IMR-90 (cell line): Measurements from ENCODE around the gene ZNF654. TPM values are rescaled to one million over a fixed set of nuclear protein-coding genes. Genes with fewer than 3 reads are reported as not detected.

Source experiments
- ATAC-seq: fragments of 200-7000 bp; cut with Tn5 transposase; 2 replicates; pipeline ENCODE4 v1.9.1; 2020; ENCODE audit warnings: low read depth, mild to moderate bottlenecking, moderate library complexity
- BruUV-seq: library from RNA; stranded (reverse); fragments of 400-500 nt; replicated peaks from 2 replicates; lab custom pipeline; 2021; lab: Mats Ljungman, UMichigan
- CTCF ChIA-PET: fragments of 300-600 bp; formaldehyde crosslinking; extraction: SDS; loops from one replicate; lab custom pipeline; 2021; ENCODE audit warnings: antibody characterized with exemption; lab: Yijun Ruan, JAX
- POLR2A ChIA-PET: fragments of 300-600 bp; sonication (Branson Sonifier 250); formaldehyde crosslinking; loops from one replicate; lab custom pipeline; 2022; ENCODE audit warnings: antibody characterized with exemption; ENCODE audit not compliant: unreplicated experiment; lab: Charles Lee
- DNase-seq: peaks from one replicate; pipeline ENCODE4 v3.0.0; 2013
- H2AFZ ChIP-seq: replicated peaks from 2 replicates; pipeline ENCODE3; 2013; ENCODE audit warnings: low read length, mild to moderate bottlenecking; ENCODE audit not compliant: poor library complexity
- H2AK5ac ChIP-seq: 2 replicates; pipeline ENCODE4 v1.6.1; 2013; ENCODE audit warnings: low read depth, low read length, inconsistent platforms
- H2AK9ac ChIP-seq: replicated peaks from 2 replicates; pipeline ENCODE3; 2013; ENCODE audit warnings: mild to moderate bottlenecking, low read depth, low read length, moderate library complexity; ENCODE audit not compliant: poor library complexity
- H2BK120ac ChIP-seq: 2 replicates; pipeline ENCODE4 v1.6.1; 2013; ENCODE audit warnings: low read depth, low read length, inconsistent platforms
- H2BK15ac ChIP-seq: 3 replicates; pipeline ENCODE4 v1.6.1; 2013; ENCODE audit warnings: low read depth, low read length, inconsistent platforms
- H2BK20ac ChIP-seq: 2 replicates; pipeline ENCODE4 v1.6.1; 2013; ENCODE audit warnings: low read depth, mild to moderate bottlenecking, inconsistent platforms, low read length, moderate library complexity
- H2BK5ac ChIP-seq: 2 replicates; pipeline ENCODE4 v1.6.1; 2013; ENCODE audit warnings: mild to moderate bottlenecking, low read depth, low read length, inconsistent platforms; ENCODE audit not compliant: poor library complexity, severe bottlenecking
- H3K14ac ChIP-seq: replicated peaks from 2 replicates; pipeline ENCODE4 v1.6.1; 2013; ENCODE audit warnings: low read depth, low read length, inconsistent platforms
- H3K18ac ChIP-seq: 2 replicates; pipeline ENCODE4 v1.6.1; 2013; ENCODE audit warnings: low read depth, low read length, control low read depth
- H3K23ac ChIP-seq: 2 replicates; pipeline ENCODE4 v1.6.1; 2013; ENCODE audit warnings: low read depth, low read length, inconsistent platforms
- H3K27ac ChIP-seq: 2 replicates; pipeline ENCODE4 v1.5.1; 2013; ENCODE audit warnings: mild to moderate bottlenecking, control low read depth, low read length; ENCODE audit not compliant: insufficient read depth
- H3K27me3 ChIP-seq: 2 replicates; pipeline ENCODE4 v1.6.1; 2013; ENCODE audit warnings: low read length; ENCODE audit not compliant: control insufficient read depth, insufficient read depth
- H3K36me3 ChIP-seq: 2 replicates; pipeline ENCODE4 v1.6.1; 2013; ENCODE audit warnings: low read length, mixed read lengths; ENCODE audit not compliant: control insufficient read depth, insufficient read depth
- H3K4ac ChIP-seq: 2 replicates; pipeline ENCODE4 v1.6.1; 2013; ENCODE audit warnings: low read depth, low read length, inconsistent platforms
- H3K4me1 ChIP-seq: 2 replicates; pipeline ENCODE4 v1.6.1; 2013; ENCODE audit warnings: low read length, mixed read lengths; ENCODE audit not compliant: control insufficient read depth, insufficient read depth
- H3K4me2 ChIP-seq: 2 replicates; pipeline ENCODE4 v1.6.1; 2013; ENCODE audit warnings: low read depth, mild to moderate bottlenecking, control low read depth, low read length, moderate library complexity
- H3K4me3 ChIP-seq: 2 replicates; pipeline ENCODE4 v1.5.1; 2013; ENCODE audit warnings: low read depth, mild to moderate bottlenecking, control low read depth, low read length, moderate library complexity; ENCODE audit not compliant: insufficient read depth
- H3K56ac ChIP-seq: 2 replicates; pipeline ENCODE4 v1.6.1; 2013; ENCODE audit warnings: low read length, inconsistent platforms; ENCODE audit not compliant: insufficient read depth; ENCODE audit errors: extremely low read depth
- H3K79me1 ChIP-seq, 2 experiments: 2 replicates each; pipeline ENCODE4 v1.6.1; 2013; ENCODE audit warnings: low read length in 2 of 2, inconsistent platforms in 1 of 2, low read depth in 1 of 2
- H3K9ac ChIP-seq: 2 replicates; pipeline ENCODE4 v1.6.1; 2013; ENCODE audit warnings: low read depth, low read length, control low read depth
- H3K9me1 ChIP-seq: 2 replicates; pipeline ENCODE4 v1.6.1; 2013; ENCODE audit warnings: low read length, inconsistent platforms; ENCODE audit not compliant: insufficient read depth
- H3K9me3 ChIP-seq: 2 replicates; pipeline ENCODE4 v1.6.1; 2013; ENCODE audit warnings: low read length; ENCODE audit not compliant: control insufficient read depth, insufficient read depth
- H4K20me1 ChIP-seq: 2 replicates; pipeline ENCODE4 v1.6.1; 2013; ENCODE audit warnings: low read length, inconsistent platforms; ENCODE audit not compliant: insufficient read depth
- H4K5ac ChIP-seq: 2 replicates; pipeline ENCODE4 v1.6.1; 2013; ENCODE audit warnings: mild to moderate bottlenecking, low read depth, low read length, control low read depth
- H4K8ac ChIP-seq, 2 experiments: 2 replicates each; pipeline ENCODE4 v1.6.1; 2013; ENCODE audit warnings: low read depth in 2 of 2, low read length in 2 of 2, control low read depth in 1 of 2, inconsistent platforms in 1 of 2
- H4K91ac ChIP-seq: 2 replicates; pipeline ENCODE4 v1.6.1; 2013; ENCODE audit warnings: low read depth, low read length, inconsistent platforms; ENCODE audit not compliant: insufficient read depth
- MAFK ChIP-seq: IDR thresholded peaks from 2 replicates; pipeline ENCODE4 v1.6.1; 2012; ENCODE audit warnings: low read depth, low read length, improper control_type of control experiment
- MXI1 ChIP-seq: IDR thresholded peaks from 2 replicates; pipeline ENCODE4 v1.6.1; 2012; ENCODE audit warnings: low read depth, mild to moderate bottlenecking, low read length, moderate library complexity, borderline replicate concordance
- WGBS, 2 experiments: methylation state at CpG; one replicate each; pipeline versions ENCODE4 v1.1.5 to v1.1.7; 2013; ENCODE audit warnings: missing lambda C conversion rate in 2 of 2; ENCODE audit not compliant: insufficient read length in 1 of 2; ENCODE audit errors: extremely low coverage in 2 of 2; 5-methylcytosine and 5-hydroxymethylcytosine counted together
- dilution Hi-C: fragments of 300-500 bp; cut with HindIII; formaldehyde crosslinking; loops from one replicate; pipeline ENCODE4 v1.14.3; 2018; ENCODE audit warnings: low sequenced_read_pairs; ENCODE audit not compliant: unreplicated experiment
- in situ Hi-C: fragments of 300-500 bp; cut with MboI; formaldehyde crosslinking; loops from 3 replicates; pipeline ENCODE4 v1.14.3; 2019; ENCODE audit warnings: low sequenced_read_pairs, inconsistent platforms, mixed read lengths
- intact Hi-C: fragments of 100-400 bp; cut with micrococcal nuclease; formaldehyde crosslinking; loops from 2 replicates; pipeline ENCODE4 v1.10.0; 2022
- polyA plus RNA-seq, 3 experiments: library from polyadenylated mRNA; depleted of rRNA; stranded (reverse); fragments of >200 nt; gene quantifications; 2 replicates each; pipeline ENCODE4 v1.2.3, GENCODE V29; 2012; ENCODE audit warnings: low replicate concordance in 1 of 3
- total RNA-seq: library from RNA; depleted of rRNA; stranded (reverse); fragments of >200 nt; gene quantifications from 2 replicates; pipeline ENCODE4 v1.2.3, GENCODE V29; 2012

Gene ZNF654
- total and polyA plus RNA-seq, 2 of the 4 experiments (the other 2 are of a cell fraction), result 3.3 to 11.5 TPM

GRCh38 chr3:88150371-88150770, 91.3 kb downstream of the ZNF654 start:
- H3K9ac ChIP-seq, result peak overlapping the region; percentile 83
- peak overlapping the region; percentile 98 for H3K4me2 ChIP-seq
- TF ChIP-seq MXI1 (0 out of 2 replicates have a peak, but pooled peaks have one; percentile 9), MAFK (no peak)
- peak overlapping the region; percentile 96; the same call in 1 of the 2 replicates for H3K56ac ChIP-seq
- peaks cover 8% of the 10 kb centered on the region for H3K36me3 ChIP-seq
- H2BK120ac ChIP-seq, result peak overlapping the region; percentile 45; the same call in 1 of the 2 replicates
- peak overlapping the region; percentile 88 for H3K14ac ChIP-seq
- H3K18ac ChIP-seq, result no peak overlapping the region
- no TSS peak for BruUV-seq
- peak overlapping the region; percentile 94; the same call in 1 of the 2 replicates for H3K4ac ChIP-seq
- H3K23ac ChIP-seq, result no peak overlapping the region; the same call in 1 of the 2 replicates
- H2BK15ac ChIP-seq, result no peak overlapping the region
- H3K4me1 ChIP-seq, result no peaks in the 10 kb centered on the region
- 0% methylated on average over 1 of the region's 8 CpGs; no CpG with 5 or more reads in 1 of the 2 experiments for WGBS, 2 experiments
- H3K9me3 ChIP-seq, result no peaks in the 10 kb centered on the region
- no peak overlapping the region for H2BK20ac ChIP-seq
- H3K9me1 ChIP-seq, result no peaks in the 10 kb centered on the region
- ATAC-seq, result no peak
- peak overlapping the region; percentile 98 for H2AFZ ChIP-seq
- DNase-seq, result no peak
- H2BK5ac ChIP-seq, result peak overlapping the region; percentile 77
- H3K27ac ChIP-seq, result peak overlapping the region; percentile 80
- no peak overlapping the region for H4K91ac ChIP-seq
- H2AK5ac ChIP-seq, result 0 out of 2 replicates have a peak overlapping the region, but pooled peaks have one; percentile 41
- dilution Hi-C loops (no loop called here), intact Hi-C loops (no loop called here), in situ Hi-C loops (no loop called here)
- H4K5ac ChIP-seq, result peak overlapping the region; percentile 87
- ChIA-PET POLR2A (no interaction called here), CTCF (interaction anchor here (0.6 kb wide), 2 partner anchors 91 to 132 kb away, joined by 3 to 6 read pairs; partner anchors contain the start of gene ZNF654)
- no peaks in the 10 kb centered on the region for H3K27me3 ChIP-seq
- H4K8ac ChIP-seq, result peak overlapping the region; percentile 92 to 95; a peak in 2 of 4 replicates
- peak overlapping the region; percentile 99 for H3K4me3 ChIP-seq
- H2AK9ac ChIP-seq, result peak overlapping the region; percentile 91
- H3K79me1 ChIP-seq, result peaks cover 8 to 28% of the 10 kb centered on the region in 2 experiments; a peak in 3 of 4 replicates
- no peaks in the 10 kb centered on the region for H4K20me1 ChIP-seq
